ENCODE data around the gene IFT43. TPM values are rescaled to one million over a fixed set of nuclear protein-coding genes. Genes with fewer than 3 reads are reported as not detected.
A peak's percentile ranks its signal among the peaks of the same experiment; 100 is the strongest.

Gene IFT43
- total RNA-seq, 4 donors from 2014 or later, result 16.2 to 31.4 (median 26.1) TPM

- Histone ChIP-seq H3K27me3 (no peaks in the 10 kb centered on the region), H3K27ac (peak overlapping the region in 1 of 4 donors; percentile 15), H3K36me3 (peaks cover 0 to under 1% (median 0%) of the 10 kb centered on the region in 3 donors), H3K9me3 (no peaks in the 10 kb centered on the region), H3K4me3 (no peak overlapping the region), H3K4me1 (peaks cover 0 to 63% (median 12%) of the 10 kb centered on the region in 4 donors)
- DNase-seq (ENCODE audit: low spot score in 2 of 2), result no peak
- 58 to 65% methylated on average over 2 of the region's 2 CpGs for WGBS, 2 donors
- no peak for TF ChIP-seq POLR2A (IDR thresholded peaks at IDR 0.05)
- TF ChIP-seq CTCF (IDR thresholded peaks at IDR 0.05), result no peak
- no peak for TF ChIP-seq EP300 (IDR thresholded peaks at IDR 0.05)
These were observed 889 bp upstream of the IFT43 start for GRCh38 chr14:75984674-75985073.

GRCh38 chr14:75986439-75986765, 839 bp downstream of the IFT43 start:
- no peak for DNase-seq (ENCODE audit: low spot score in 2 of 2)
- TF ChIP-seq POLR2A (IDR thresholded peaks at IDR 0.05), result no peak
- TF ChIP-seq EP300 (IDR thresholded peaks at IDR 0.05), result no peak
- TF ChIP-seq CTCF (IDR thresholded peaks at IDR 0.05), result no peak
- 18 to 25% methylated on average over 6 of the region's 6 CpGs for WGBS, 2 donors
- peak overlapping the region in 2 of 4 donors; percentile 87 to 93 for H3K27ac ChIP-seq
- peak overlapping the region; percentile 80 to 95 (median 88) for H3K4me3 ChIP-seq
- H3K4me1 ChIP-seq, result peaks cover 0 to 49% (median 4%) of the 10 kb centered on the region in 4 donors
- H3K9me3 ChIP-seq, result no peaks in the 10 kb centered on the region
- H3K36me3 ChIP-seq, result peaks cover 0 to 14% (median 0%) of the 10 kb centered on the region in 3 donors
- H3K27me3 ChIP-seq, result no peaks in the 10 kb centered on the region

- TF ChIP-seq POLR2A (IDR thresholded peaks at IDR 0.05) (no peak), CTCF (IDR thresholded peaks at IDR 0.05) (no peak), EP300 (IDR thresholded peaks at IDR 0.05) (no peak)
- Histone ChIP-seq H3K36me3 (peaks cover 0 to 20% (median 0%) of the 10 kb centered on the region in 3 donors), H3K27ac (no peak overlapping the region), H3K27me3 (no peaks in the 10 kb centered on the region), H3K4me3 (no peak overlapping the region), H3K9me3 (no peaks in the 10 kb centered on the region), H3K4me1 (peaks cover 0 to 47% (median 4%) of the 10 kb centered on the region in 4 donors)
- WGBS, 2 donors, result 75 to 76% methylated on average over 3 of the region's 3 CpGs
- DNase-seq (ENCODE audit: low spot score in 2 of 2), result no peak
These were observed 1.8 kb downstream of the IFT43 start for GRCh38 chr14:75987201-75987970.

GRCh38 chr14:75989134-75989533, 3.6 kb downstream of the IFT43 start:
- TF ChIP-seq POLR2A (IDR thresholded peaks at IDR 0.05), result no peak
- peak; percentile 64 to 81 for TF ChIP-seq EP300 (IDR thresholded peaks at IDR 0.05)
- H3K36me3 ChIP-seq, result peaks cover 0 to 35% (median 0%) of the 10 kb centered on the region in 3 donors
- no peaks in the 10 kb centered on the region for H3K27me3 ChIP-seq
- H3K9me3 ChIP-seq, result no peaks in the 10 kb centered on the region
- H3K27ac ChIP-seq, result peak overlapping the region in 3 of 4 donors; percentile 31 to 67 (median 62)
- DNase-seq (ENCODE audit: low spot score in 2 of 2), result peak in 1 of 2 donors; percentile 65
- no peak overlapping the region for H3K4me3 ChIP-seq
- peaks cover 0 to 39% (median 2%) of the 10 kb centered on the region in 4 donors for H3K4me1 ChIP-seq
- WGBS, 2 donors, result 63 to 68% methylated on average over 6 of the region's 6 CpGs

GRCh38 chr14:75990297-75990696, 4.7 kb downstream of the IFT43 start:
- Histone ChIP-seq H3K4me3 (no peak overlapping the region), H3K9me3 (no peaks in the 10 kb centered on the region), H3K27me3 (no peaks in the 10 kb centered on the region), H3K36me3 (peaks cover 0 to 45% (median 0%) of the 10 kb centered on the region in 3 donors), H3K27ac (peak overlapping the region in 1 of 4 donors; percentile 31), H3K4me1 (peaks cover 0 to 45% (median under 1%) of the 10 kb centered on the region in 4 donors)
- no peak for DNase-seq (ENCODE audit: low spot score in 2 of 2)
- no peak for TF ChIP-seq EP300 (IDR thresholded peaks at IDR 0.05)
- no peak for TF ChIP-seq CTCF (IDR thresholded peaks at IDR 0.05)
- no peak for TF ChIP-seq POLR2A (IDR thresholded peaks at IDR 0.05)
- WGBS, 2 donors, result 96 to 97% methylated on average over 4 of the region's 4 CpGs
